Mesenchymal stem cell (in vitro differentiated cells and primary cell): ENCODE measurements around the gene FNDC3B.
A peak's percentile ranks its signal among the peaks of the same experiment; 100 is the strongest.

Source experiments
- DNase-seq: peaks from one replicate; pipeline ENCODE4 v3.0.0-alpha.2; 2013
- H2AFZ ChIP-seq: one replicate; pipeline ENCODE4 v1.6.1; 2013; ENCODE audit warnings: low read depth, mild to moderate bottlenecking, control low read depth, inconsistent platforms, low read length, moderate library complexity
- H2AK5ac ChIP-seq: 2 replicates; pipeline ENCODE4 v1.6.1; 2013; ENCODE audit warnings: low read length, moderate library complexity, mild to moderate bottlenecking, inconsistent platforms; ENCODE audit not compliant: severe bottlenecking
- H2BK120ac ChIP-seq: one replicate; pipeline ENCODE4 v1.6.1; 2013; ENCODE audit warnings: low read depth, mild to moderate bottlenecking, inconsistent platforms, low read length, moderate library complexity
- H2BK12ac ChIP-seq, 2 experiments: one replicate each; pipeline ENCODE4 v1.6.1; 2013; ENCODE audit warnings: inconsistent platforms in 2 of 2, low read length in 2 of 2, mild to moderate bottlenecking in 2 of 2, moderate library complexity in 2 of 2, control low read depth in 1 of 2
- H2BK15ac ChIP-seq: one replicate; pipeline ENCODE4 v1.6.1; 2013; ENCODE audit warnings: mild to moderate bottlenecking, low read depth, inconsistent platforms; ENCODE audit not compliant: poor library complexity, severe bottlenecking
- H2BK5ac ChIP-seq: 2 replicates; pipeline ENCODE4 v1.6.1; 2013; ENCODE audit warnings: low read depth, mild to moderate bottlenecking, low read length, control low read depth, inconsistent platforms; ENCODE audit not compliant: poor library complexity, severe bottlenecking
- H3K14ac ChIP-seq, 2 experiments: one replicate each; pipeline ENCODE4 v1.6.1; 2013; ENCODE audit warnings: inconsistent platforms in 2 of 2, low read length in 2 of 2, control low read depth in 1 of 2, mild to moderate bottlenecking in 1 of 2, moderate library complexity in 1 of 2
- H3K18ac ChIP-seq, 2 experiments: one replicate each; pipeline ENCODE4 v1.6.1; 2013; ENCODE audit warnings: inconsistent platforms in 2 of 2, low read length in 2 of 2, control low read depth in 1 of 2, low read depth in 1 of 2, mild to moderate bottlenecking in 1 of 2
- H3K23ac ChIP-seq, 2 experiments: one replicate each; pipeline ENCODE4 v1.6.1; 2013; ENCODE audit warnings: inconsistent platforms in 2 of 2, low read length in 2 of 2, mild to moderate bottlenecking in 2 of 2, moderate library complexity in 2 of 2, control low read depth in 1 of 2
- H3K27ac ChIP-seq: 2 replicates; pipeline ENCODE4 v1.5.1; 2013; ENCODE audit warnings: mild to moderate bottlenecking, moderate library complexity, low read length, control low read depth, inconsistent platforms; ENCODE audit not compliant: poor library complexity, severe bottlenecking
- H3K27me3 ChIP-seq, 2 experiments: 2 replicates each; pipeline versions ENCODE4 v1.6.1 to v1.7.0; 2013; ENCODE audit warnings: low read length in 2 of 2, mild to moderate bottlenecking in 2 of 2, moderate library complexity in 2 of 2, control low read depth in 1 of 2, inconsistent platforms in 1 of 2; ENCODE audit not compliant: control insufficient read depth in 1 of 2, insufficient read depth in 1 of 2
- H3K36me3 ChIP-seq, 2 experiments: 2 replicates each; pipeline versions ENCODE4 v1.6.1 to v1.7.0; 2013; ENCODE audit warnings: low read length in 2 of 2, control low read depth in 1 of 2, inconsistent platforms in 1 of 2, low read depth in 1 of 2, mild to moderate bottlenecking in 1 of 2; ENCODE audit not compliant: insufficient read depth in 2 of 2, control insufficient read depth in 1 of 2
- H3K4ac ChIP-seq, 2 experiments: one replicate each; pipeline ENCODE4 v1.6.1; 2013; ENCODE audit warnings: inconsistent platforms in 2 of 2, low read length in 2 of 2, mild to moderate bottlenecking in 2 of 2, moderate library complexity in 2 of 2, control low read depth in 1 of 2, low read depth in 1 of 2
- H3K4me1 ChIP-seq: 2 replicates; pipeline ENCODE4 v1.6.1; 2013; ENCODE audit warnings: low read depth, low read length, control low read depth; ENCODE audit not compliant: control insufficient read depth, insufficient read depth
- H3K4me2 ChIP-seq: 2 replicates; pipeline ENCODE4 v1.6.1; 2013; ENCODE audit warnings: low read length, mild to moderate bottlenecking, inconsistent platforms; ENCODE audit not compliant: poor library complexity, severe bottlenecking
- H3K4me3 ChIP-seq, 2 experiments: 2 replicates each; pipeline versions ENCODE4 v1.5.1 to v1.7.0; 2013; ENCODE audit warnings: low read length in 2 of 2, mild to moderate bottlenecking in 2 of 2, control low read depth in 1 of 2, low read depth in 1 of 2; ENCODE audit not compliant: insufficient read depth in 1 of 2
- H3K79me1 ChIP-seq: replicated peaks from 2 replicates; pipeline ENCODE4 v1.6.1; 2013; ENCODE audit warnings: mild to moderate bottlenecking, control low read depth, low read length, inconsistent platforms; ENCODE audit not compliant: poor library complexity, severe bottlenecking
- H3K9ac ChIP-seq: 2 replicates; pipeline ENCODE4 v1.7.0; 2013; ENCODE audit warnings: mild to moderate bottlenecking, low read length, moderate library complexity
- H3K9me3 ChIP-seq: 2 replicates; pipeline ENCODE4 v1.7.0; 2013; ENCODE audit warnings: mild to moderate bottlenecking, low read length; ENCODE audit not compliant: control insufficient read depth
- H4K8ac ChIP-seq: one replicate; pipeline ENCODE4 v1.6.1; 2013; ENCODE audit warnings: inconsistent platforms, mild to moderate bottlenecking, low read length, moderate library complexity
- H4K91ac ChIP-seq: one replicate; pipeline ENCODE4 v1.6.1; 2013; ENCODE audit warnings: mild to moderate bottlenecking, low read length, inconsistent platforms
- WGBS: methylation state at CpG from one replicate; pipeline ENCODE4 v1.1.7; 2013; ENCODE audit warnings: mixed read lengths; 5-methylcytosine and 5-hydroxymethylcytosine counted together

FNDC3B gene

DNA sequence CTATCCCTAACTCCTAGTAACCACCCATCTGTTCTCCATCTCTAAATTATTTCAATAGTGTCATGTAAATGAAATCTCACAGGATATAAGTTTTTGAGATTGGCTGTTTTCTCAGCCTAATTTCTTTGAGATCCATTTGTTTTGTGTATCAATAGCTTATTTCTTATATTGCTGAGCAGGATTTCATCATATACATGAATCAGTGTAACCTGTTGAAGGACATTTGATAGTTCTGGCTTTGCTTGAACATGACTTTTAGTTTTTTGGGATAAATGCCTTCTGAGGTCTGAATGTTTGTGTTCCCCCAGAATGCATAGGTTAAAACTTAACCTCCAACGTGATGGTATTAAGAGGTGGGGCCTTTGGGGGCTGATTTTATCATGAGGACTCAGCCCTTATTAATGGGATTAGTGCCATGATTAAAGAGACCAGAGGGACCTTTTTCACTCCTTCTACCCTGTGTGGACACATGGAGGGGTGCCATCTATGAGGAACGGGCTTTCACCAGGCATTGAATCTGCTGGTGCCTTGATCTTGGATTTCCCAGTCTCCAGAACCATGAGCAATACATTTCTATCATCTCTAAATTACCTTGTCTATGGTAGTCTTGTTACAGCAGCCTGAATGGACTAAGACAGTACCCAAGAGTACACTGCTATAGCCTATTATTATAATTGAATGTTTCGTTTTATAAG is 118.3 kb downstream of the FNDC3B start:
- H2BK12ac ChIP-seq = no peak overlapping the region
- H3K9me3 ChIP-seq = no peaks in the 10 kb centered on the region
- no peak overlapping the region for H3K4ac ChIP-seq
- H2BK15ac ChIP-seq = no peak overlapping the region
- no peak for DNase-seq
- H3K14ac ChIP-seq = no peak overlapping the region
- WGBS = 95% methylated on average over 3 of the region's 3 CpGs
- H3K4me2 ChIP-seq = no peak overlapping the region
- peaks cover 7 to 9% of the 10 kb centered on the region in 2 experiments for H3K36me3 ChIP-seq
- no peak overlapping the region for H4K91ac ChIP-seq
- peaks cover 3% of the 10 kb centered on the region for H3K79me1 ChIP-seq
- H4K8ac ChIP-seq = no peak overlapping the region
- H3K27ac ChIP-seq = peak overlapping the region; percentile 20
- no peak overlapping the region for H3K9ac ChIP-seq
- no peak overlapping the region for H3K23ac ChIP-seq
- H2BK120ac ChIP-seq = no peak overlapping the region
- H3K18ac ChIP-seq = peak overlapping the region in 1 of 2 experiments; percentile 14
- H2BK5ac ChIP-seq = no peak overlapping the region
- peaks cover 17% of the 10 kb centered on the region for H3K4me1 ChIP-seq
- H2AK5ac ChIP-seq = peak overlapping the region; percentile 32
- no peak overlapping the region for H3K4me3 ChIP-seq
- H2AFZ ChIP-seq = no peak overlapping the region
- H3K27me3 ChIP-seq = no peaks in the 10 kb centered on the region

- Histone ChIP-seq H3K23ac (no peak overlapping the region), H3K14ac (no peak overlapping the region), H3K4me1 (peaks cover 14% of the 10 kb centered on the region), H2AFZ (no peak overlapping the region), H3K4me3 (no peak overlapping the region), H4K91ac (no peak overlapping the region), H3K4ac (no peak overlapping the region), H4K8ac (no peak overlapping the region), H2BK5ac (no peak overlapping the region), H3K4me2 (no peak overlapping the region), H3K27ac (no peak overlapping the region), H3K36me3 (peaks cover 7 to 9% of the 10 kb centered on the region in 2 experiments), H3K79me1 (peaks cover 3% of the 10 kb centered on the region), H2BK120ac (no peak overlapping the region), H3K9ac (no peak overlapping the region), H2AK5ac (no peak overlapping the region), H2BK15ac (no peak overlapping the region), H3K18ac (no peak overlapping the region), H3K9me3 (no peaks in the 10 kb centered on the region), H3K27me3 (no peaks in the 10 kb centered on the region), H2BK12ac (no peak overlapping the region)
- whole genome bisulfite sequencing = 98% methylated on average over 3 of the region's 4 CpGs
- DNase-seq = no peak
Measured at GRCh38 chr3:172158741-172159140, 119.4 kb downstream of the FNDC3B start.

- Histone ChIP-seq H3K4me2 (no peak overlapping the region), H2BK5ac (no peak overlapping the region), H3K36me3 (peaks cover 4 to 9% of the 10 kb centered on the region in 2 experiments), H3K9ac (peak overlapping the region; percentile 30), H2AFZ (no peak overlapping the region), H3K23ac (no peak overlapping the region), H2BK120ac (no peak overlapping the region), H3K27me3 (no peaks in the 10 kb centered on the region), H3K9me3 (no peaks in the 10 kb centered on the region), H3K27ac (no peak overlapping the region), H3K4me1 (peaks cover 12% of the 10 kb centered on the region), H3K4ac (no peak overlapping the region), H3K4me3 (no peak overlapping the region), H4K91ac (no peak overlapping the region), H3K79me1 (peaks cover 3% of the 10 kb centered on the region), H2BK15ac (no peak overlapping the region), H2AK5ac (no peak overlapping the region), H4K8ac (no peak overlapping the region), H3K14ac (no peak overlapping the region), H2BK12ac (no peak overlapping the region), H3K18ac (no peak overlapping the region)
- no CpG with 5 or more reads among the region's 1 CpG for WGBS
- DNase-seq = no peak
Measured at GRCh38 chr3:172159376-172159775, 120.0 kb downstream of the FNDC3B start.

DNA sequence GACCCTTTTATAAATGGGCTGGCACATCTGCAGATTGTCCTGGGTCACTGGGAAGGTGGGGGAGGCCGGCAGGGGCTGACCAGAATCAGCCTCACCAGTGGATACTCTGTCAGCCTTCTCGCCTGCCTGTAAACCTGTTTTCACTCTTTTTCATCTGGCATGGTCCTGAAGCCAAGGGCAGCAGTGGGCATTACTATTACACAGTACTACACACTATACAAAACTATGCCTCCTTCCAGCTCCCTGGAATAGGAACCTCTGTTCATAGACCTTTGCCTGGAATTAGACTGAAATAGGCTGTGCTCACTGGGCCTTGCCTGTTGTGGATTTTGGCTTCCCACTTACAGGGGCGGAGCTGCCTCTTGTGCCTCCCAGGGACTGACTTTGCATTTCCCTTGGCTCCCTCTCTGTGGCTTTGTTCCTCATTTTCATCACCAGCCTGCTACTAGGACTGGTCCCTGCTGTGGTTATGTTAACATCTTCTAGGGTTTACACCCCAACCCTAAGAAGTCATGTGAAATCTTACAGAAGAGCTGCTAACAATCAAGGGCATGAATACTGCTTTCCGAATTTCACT is 120.7 kb downstream of the FNDC3B start:
- H3K79me1 ChIP-seq = peaks cover 3% of the 10 kb centered on the region
- no peak overlapping the region for H2BK5ac ChIP-seq
- H3K9me3 ChIP-seq = no peaks in the 10 kb centered on the region
- WGBS = 73% methylated on average over 4 of the region's 4 CpGs
- H2BK12ac ChIP-seq = peak overlapping the region; percentile 9 to 57
- no peak overlapping the region for H3K4me2 ChIP-seq
- no peak overlapping the region for H2BK15ac ChIP-seq
- no peak overlapping the region for H2AFZ ChIP-seq
- H3K36me3 ChIP-seq = peaks cover 3 to 9% of the 10 kb centered on the region in 2 experiments
- H3K4ac ChIP-seq = no peak overlapping the region
- H2AK5ac ChIP-seq = no peak overlapping the region
- no peak overlapping the region for H3K14ac ChIP-seq
- H4K8ac ChIP-seq = peak overlapping the region; percentile 57
- no peak overlapping the region for H3K23ac ChIP-seq
- H4K91ac ChIP-seq = no peak overlapping the region
- peaks cover 9% of the 10 kb centered on the region for H3K4me1 ChIP-seq
- H3K27me3 ChIP-seq = no peaks in the 10 kb centered on the region
- no peak overlapping the region for H2BK120ac ChIP-seq
- H3K9ac ChIP-seq = peak overlapping the region; percentile 30
- DNase-seq = no peak
- H3K4me3 ChIP-seq = no peak overlapping the region
- H3K27ac ChIP-seq = no peak overlapping the region
- H3K18ac ChIP-seq = peak overlapping the region; percentile 67 to 81
